GM13977 (cell line): ENCODE results near the gene RBL1.
"Not testable (repeated sequence)": the region's sequence is repeated elsewhere in the genome, so short reads cannot be mapped to it uniquely, and the experiment has no call there.

Experiments
- DNase-seq: peaks from one replicate; pipeline ENCODE4 v3.0.0; 2012; ENCODE audit warnings: low spot score
- CTCF ChIP-seq: IDR thresholded peaks from 2 replicates; pipeline ENCODE4 v1.5.1; 2012; ENCODE audit warnings: mild to moderate bottlenecking, control low read depth; ENCODE audit not compliant: insufficient read depth; ENCODE audit errors: extremely low read depth, missing control alignments
- in situ Hi-C: fragments of 300-500 bp; cut with MboI; formaldehyde crosslinking; loops from one replicate; pipeline ENCODE4 v1.12.0; 2022; ENCODE audit warnings: low sequenced_read_pairs, low pct_unique_long_range_greater_than_20kb, mixed read lengths, inconsistent platforms; ENCODE audit not compliant: unreplicated experiment

The RBL1 gene

GRCh38 chr20:37128803-37129202 is 33.0 kb upstream of the RBL1 start:
- no peak for DNase-seq
- TF ChIP-seq CTCF: no peak
- in situ Hi-C loops: no loop called here

GRCh38 chr20:37126290-37126689 is 30.5 kb upstream of the RBL1 start:
- DNase-seq, in situ Hi-C loops: not testable (repeated sequence)

- TF ChIP-seq CTCF: no peak
- in situ Hi-C loops: no loop called here
- DNase-seq: no peak
Measured at GRCh38 chr20:37123441-37123840, 27.6 kb upstream of the RBL1 start.

- DNase-seq: no peak
- TF ChIP-seq CTCF: no peak
- in situ Hi-C loops: no loop called here
Measured at GRCh38 chr20:37120497-37120896, 24.7 kb upstream of the RBL1 start.

GRCh38 chr20:37119356-37120036 is 23.7 kb upstream of the RBL1 start:
- no peak for TF ChIP-seq CTCF
- DNase-seq: no peak
- in situ Hi-C loops: no loop called here

- in situ Hi-C loops: no loop called here
- DNase-seq: no peak
- TF ChIP-seq CTCF: no peak
Measured at GRCh38 chr20:37114012-37114411, 18.2 kb upstream of the RBL1 start.

GRCh38 chr20:37111926-37112455 is 16.2 kb upstream of the RBL1 start:
- no peak for TF ChIP-seq CTCF
- no peak for DNase-seq
- in situ Hi-C loops: no loop called here
